Vagina (tissue), 2 donors: ENCODE measurements around the gene COL6A1. TPM values are rescaled to one million over a fixed set of nuclear protein-coding genes. Genes with fewer than 3 reads are reported as not detected.
A peak's percentile ranks its signal among the peaks of the same experiment; 100 is the strongest.

ENCODE experiments used
- DNase-seq, 2 donors: peaks; one replicate each; pipeline ENCODE4 v3.0.0-alpha.2; 2017; ENCODE audit errors: extremely low spot score in 2 of 2
- H3K27ac ChIP-seq: fragments of 200-600 bp; sonication (generic); one replicate; pipeline ENCODE4 v1.5.1; 2019
- H3K27me3 ChIP-seq: fragments of 200-600 bp; sonication (generic); one replicate; pipeline ENCODE4 v1.5.1; 2019
- H3K36me3 ChIP-seq, 2 donors: fragments of 200-600 bp; sonication (generic); one replicate each; pipeline ENCODE4 v1.5.1; 2017 to 2019
- H3K4me1 ChIP-seq: fragments of 200-600 bp; sonication (generic); one replicate; pipeline ENCODE4 v1.5.1; 2019
- H3K4me3 ChIP-seq, 2 donors: fragments of 200-600 bp; sonication (generic); 1 replicate in 1 of 2; 2 replicates in 1 of 2; pipeline ENCODE4 v1.5.1; 2016 to 2019
- H3K9me3 ChIP-seq: fragments of 200-600 bp; sonication (generic); one replicate; pipeline ENCODE4 v1.5.1; 2019
- CTCF ChIP-seq, 3 experiments: fragments of 450-650 bp in 2 of 3; fragments of 200-600 bp in 1 of 3; sonication (generic) in 1 of 3; IDR thresholded peaks; one replicate each; pipeline ENCODE4 v1.5.1; 2017 to 2019; ENCODE audit warnings: antibody characterized with exemption in 3 of 3, mild to moderate bottlenecking in 2 of 3, moderate library complexity in 2 of 3
- POLR2A ChIP-seq, 2 donors: fragments of 450-650 bp; IDR thresholded peaks; one replicate each; pipeline ENCODE4 v1.6.1; 2017; ENCODE audit warnings: antibody characterized with exemption in 2 of 2, mild to moderate bottlenecking in 2 of 2, moderate library complexity in 2 of 2
- POLR2AphosphoS5 ChIP-seq, 2 donors: sonication (generic); formaldehyde crosslinking; IDR thresholded peaks; one replicate each; pipeline ENCODE4 v1.9.0; 2017; ENCODE audit warnings: antibody characterized with exemption in 2 of 2, mild to moderate bottlenecking in 2 of 2, low read depth in 1 of 2; ENCODE audit not compliant: insufficient read depth in 1 of 2
- intact Hi-C: fragments of 100-400 bp; cut with DNase I; formaldehyde crosslinking; loops from one replicate; pipeline ENCODE4 v1.15.1; 2023
- total RNA-seq: library from RNA; depleted of rRNA; stranded (reverse); fragments of >200 nt; gene quantifications from one replicate; pipeline ENCODE4 v1.2.3, GENCODE V29; 2016

COL6A1 gene
- total RNA-seq, 1 donor from 2014 or later, result 520 TPM

GRCh38 chr21:45994759-45995685, 13.5 kb downstream of the COL6A1 start:
- Histone ChIP-seq H3K36me3 (peaks cover 6 to 43% of the 10 kb centered on the region in 2 donors), H3K4me3 (no peak overlapping the region), H3K27me3 (no peaks in the 10 kb centered on the region), H3K9me3 (no peaks in the 10 kb centered on the region), H3K27ac (peak overlapping the region; percentile 71), H3K4me1 (no peaks in the 10 kb centered on the region)
- no peak for TF ChIP-seq POLR2A (IDR thresholded peaks at IDR 0.05)
- no peak for TF ChIP-seq POLR2AphosphoS5 (IDR thresholded peaks at IDR 0.05; ENCODE audit: insufficient read depth in 1 of 2, low read depth in 1 of 2)
- TF ChIP-seq CTCF (IDR thresholded peaks at IDR 0.05), result no peak
- intact Hi-C loops, result no loop called here
- DNase-seq, result no peak

GRCh38 chr21:45995686-45996179, 14.2 kb downstream of the COL6A1 start:
- intact Hi-C loops, result no loop called here
- H3K9me3 ChIP-seq, result no peaks in the 10 kb centered on the region
- H3K27me3 ChIP-seq, result no peaks in the 10 kb centered on the region
- H3K27ac ChIP-seq, result peak overlapping the region; percentile 71
- TF ChIP-seq CTCF (IDR thresholded peaks at IDR 0.05) (no peak), POLR2A (IDR thresholded peaks at IDR 0.05) (no peak), POLR2AphosphoS5 (IDR thresholded peaks at IDR 0.05; ENCODE audit: insufficient read depth in 1 of 2, low read depth in 1 of 2) (no peak)
- H3K4me1 ChIP-seq, result no peaks in the 10 kb centered on the region
- no peak for DNase-seq
- H3K4me3 ChIP-seq, result no peak overlapping the region
- H3K36me3 ChIP-seq, result peaks cover 6 to 40% of the 10 kb centered on the region in 2 donors

- Histone ChIP-seq H3K27me3 (no peaks in the 10 kb centered on the region), H3K4me3 (no peak overlapping the region), H3K4me1 (no peaks in the 10 kb centered on the region), H3K36me3 (peaks cover 6 to 40% of the 10 kb centered on the region in 2 donors), H3K9me3 (no peaks in the 10 kb centered on the region), H3K27ac (peak overlapping the region; percentile 71)
- DNase-seq, result no peak
- no peak for TF ChIP-seq POLR2A (IDR thresholded peaks at IDR 0.05)
- intact Hi-C loops, result no loop called here
Measured at GRCh38 chr21:45996311-45997204, 15.0 kb downstream of the COL6A1 start.

- peaks cover 6 to 45% of the 10 kb centered on the region in 2 donors for H3K36me3 ChIP-seq
Measured at GRCh38 chr21:45997205-45997494, 15.6 kb downstream of the COL6A1 start.

More at GRCh38 chr21:45997205-45997494, 15.6 kb downstream of the COL6A1 start:
- DNase-seq, result no peak
- Histone ChIP-seq H3K27me3 (no peaks in the 10 kb centered on the region), H3K27ac (no peak overlapping the region), H3K4me1 (no peaks in the 10 kb centered on the region), H3K9me3 (no peaks in the 10 kb centered on the region), H3K4me3 (no peak overlapping the region)
- TF ChIP-seq CTCF (IDR thresholded peaks at IDR 0.05), result no peak
- intact Hi-C loops, result no loop called here
